Stimulated activated CD8-positive, alpha-beta memory T cell treated with anti-CD3 and anti-CD28 coated beads, Interleukin-2, amount 100 ng/mL, for 48 hours (primary cell): ENCODE results near the gene STPG2.

ENCODE experiments used
- DNase-seq, 2 donors: peaks; one replicate each; pipeline ENCODE4 v3.0.0-alpha.2; 2020; ENCODE audit warnings: low read depth in 2 of 2

STPG2 gene

DNA sequence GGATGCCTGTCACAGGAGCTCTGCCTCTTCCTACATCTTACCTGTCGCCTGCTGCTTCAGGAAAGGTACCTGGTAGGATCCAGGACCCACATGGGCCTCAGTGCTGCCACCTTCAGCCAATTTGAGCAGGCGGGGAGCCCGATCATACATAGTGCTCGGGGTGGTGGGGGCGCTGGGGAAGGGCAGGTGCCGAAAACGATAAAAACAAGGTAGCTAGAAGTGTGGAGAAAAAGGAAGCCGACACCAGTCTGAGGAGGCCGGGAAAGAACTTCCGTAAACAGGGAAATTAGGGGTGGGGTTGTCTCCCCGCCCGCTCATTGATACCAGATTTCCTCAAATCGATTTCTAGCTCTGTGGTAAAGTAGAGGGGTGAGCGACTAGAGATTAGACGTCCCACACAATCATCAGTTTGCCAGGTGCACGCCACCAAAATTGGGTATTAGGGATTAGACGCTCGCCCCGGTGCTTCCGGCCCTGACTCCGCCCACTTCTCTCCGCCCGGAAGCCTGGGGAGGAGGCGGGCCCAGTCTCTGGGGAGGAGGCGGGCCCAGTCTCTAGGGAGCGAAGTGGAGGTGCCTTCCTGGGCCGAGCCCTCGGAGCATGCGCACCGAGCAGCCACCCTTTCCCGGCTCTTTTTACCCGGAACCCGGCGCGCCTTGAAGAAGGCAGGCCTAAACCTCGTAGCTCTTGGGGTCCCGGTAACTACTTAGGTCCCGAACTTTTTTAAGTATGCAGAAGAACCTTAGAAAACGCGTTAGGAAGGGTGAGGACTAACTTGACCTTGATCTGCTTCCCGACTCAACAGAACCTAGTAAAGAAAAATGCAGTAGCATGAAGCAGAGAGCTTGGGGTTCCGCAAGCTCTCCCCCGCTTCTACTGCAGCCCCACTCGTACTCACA, at the start of gene STPG2:
STPG2 (minus strand) TSS at position 476 of the 899 bp plus-strand sequence.
- DNase-seq = peak; percentile 87 to 89

DNA sequence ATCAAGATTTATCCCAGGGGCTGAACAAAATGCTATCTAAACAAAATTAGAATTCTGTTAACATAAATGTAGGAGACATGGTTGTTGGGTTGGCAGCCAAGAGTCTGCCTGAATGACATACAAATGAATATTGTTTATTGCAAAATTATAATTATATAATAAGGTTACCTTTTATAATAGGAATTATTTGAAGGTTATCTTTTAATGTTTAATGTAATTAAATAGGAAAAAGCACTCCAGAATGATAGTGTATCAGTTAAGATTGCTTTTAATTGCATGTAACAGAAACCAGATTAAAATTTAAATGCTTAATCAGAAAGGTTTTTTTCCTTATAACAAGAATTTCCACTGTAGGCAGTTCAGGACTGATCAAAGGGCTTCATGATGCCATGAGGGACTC, 42.0 kb upstream of the STPG2 start:
- DNase-seq = no peak

DNA sequence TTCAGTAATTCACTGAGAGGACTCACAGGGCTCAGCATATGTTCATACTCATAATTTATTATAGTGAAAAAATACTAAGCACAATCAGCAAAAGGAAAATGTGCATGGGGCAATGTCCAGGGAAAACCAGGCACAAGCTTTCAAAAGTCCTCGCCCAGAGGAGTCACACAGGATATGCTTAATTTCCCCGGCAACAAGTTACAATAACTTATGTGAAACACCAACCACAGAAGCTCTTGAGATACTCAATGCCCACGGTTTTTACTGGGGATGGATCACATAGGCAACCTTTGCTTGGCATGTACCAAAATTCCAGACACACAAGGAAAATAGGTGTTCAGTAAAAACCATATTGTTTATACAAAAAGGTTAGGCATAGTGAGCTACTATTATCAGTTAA, 38.5 kb upstream of the STPG2 start:
- DNase-seq = no peak

DNA sequence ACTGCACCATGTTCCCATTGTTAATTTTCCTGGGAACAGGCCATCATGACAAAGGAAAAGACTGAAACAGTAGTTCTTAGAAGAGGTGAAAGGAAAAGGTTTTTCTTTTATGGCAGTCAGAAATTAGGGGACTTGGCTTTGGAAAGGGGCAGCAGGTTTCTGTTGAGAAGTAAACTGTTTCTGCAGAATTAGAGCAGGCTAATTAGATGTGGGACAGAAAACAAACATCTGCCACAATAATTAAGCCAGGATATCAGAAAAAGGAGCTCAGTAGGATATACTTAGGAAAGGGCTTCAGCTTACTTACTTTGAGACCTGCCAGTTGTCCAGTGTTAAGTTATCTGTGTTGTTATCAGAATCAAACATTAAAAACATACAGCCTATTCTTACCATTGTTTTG, 36.7 kb upstream of the STPG2 start:
- DNase-seq = no peak

DNA sequence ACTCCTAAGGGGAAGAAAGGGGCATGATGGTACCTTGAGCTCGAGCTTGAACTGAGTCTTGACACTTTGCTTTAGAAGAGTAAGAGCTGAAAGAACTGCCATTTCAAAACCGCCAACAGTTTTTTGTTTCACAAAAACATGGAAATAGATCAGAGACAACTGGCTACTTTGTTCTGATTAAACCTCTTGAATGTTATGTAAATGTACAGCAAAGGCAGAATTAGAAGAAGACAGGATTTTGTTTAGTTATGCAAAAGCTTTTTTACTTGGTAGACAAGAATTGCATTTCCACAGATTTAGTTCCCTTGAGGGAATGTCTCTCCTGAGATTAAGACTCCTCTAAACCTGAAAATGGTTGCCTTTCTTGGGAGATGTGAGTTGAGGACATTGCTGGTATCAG, 33.3 kb upstream of the STPG2 start:
- no peak for DNase-seq

DNA sequence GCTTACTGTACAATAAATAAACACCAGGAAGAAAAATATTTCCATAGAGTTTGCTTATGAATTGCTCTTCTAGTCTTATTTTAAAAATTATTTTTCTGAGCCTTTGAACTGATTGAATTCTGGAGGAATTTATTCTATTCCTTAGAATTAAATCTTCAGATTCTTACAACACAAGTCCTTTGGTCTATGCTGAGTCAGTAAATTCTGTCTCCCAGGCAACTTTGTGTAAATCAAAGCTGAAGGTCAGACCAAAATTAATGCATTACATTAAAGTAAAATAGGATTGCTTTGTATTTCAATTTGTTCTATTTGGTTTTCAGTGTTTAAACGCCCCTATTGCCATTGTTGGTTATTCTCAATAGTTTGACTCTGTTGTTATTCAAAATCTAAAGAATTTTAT, 26.8 kb upstream of the STPG2 start:
- DNase-seq = no peak

DNA sequence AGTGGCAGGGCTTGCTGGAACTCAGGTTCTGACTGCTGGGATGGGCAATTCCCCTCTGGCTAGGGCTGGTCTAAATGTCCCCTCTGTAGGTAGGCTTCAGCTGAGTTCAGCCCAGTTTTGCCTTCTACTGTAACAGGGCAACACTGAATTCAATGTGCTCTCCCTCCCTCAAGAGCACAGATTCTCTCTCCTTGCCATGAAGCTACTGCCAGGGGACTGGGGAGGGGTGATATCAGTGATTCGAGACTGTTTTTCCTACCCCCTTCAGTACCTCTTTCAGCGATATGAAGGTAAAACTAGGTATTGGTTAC, 23.4 kb upstream of the STPG2 start:
- DNase-seq = no peak

DNA sequence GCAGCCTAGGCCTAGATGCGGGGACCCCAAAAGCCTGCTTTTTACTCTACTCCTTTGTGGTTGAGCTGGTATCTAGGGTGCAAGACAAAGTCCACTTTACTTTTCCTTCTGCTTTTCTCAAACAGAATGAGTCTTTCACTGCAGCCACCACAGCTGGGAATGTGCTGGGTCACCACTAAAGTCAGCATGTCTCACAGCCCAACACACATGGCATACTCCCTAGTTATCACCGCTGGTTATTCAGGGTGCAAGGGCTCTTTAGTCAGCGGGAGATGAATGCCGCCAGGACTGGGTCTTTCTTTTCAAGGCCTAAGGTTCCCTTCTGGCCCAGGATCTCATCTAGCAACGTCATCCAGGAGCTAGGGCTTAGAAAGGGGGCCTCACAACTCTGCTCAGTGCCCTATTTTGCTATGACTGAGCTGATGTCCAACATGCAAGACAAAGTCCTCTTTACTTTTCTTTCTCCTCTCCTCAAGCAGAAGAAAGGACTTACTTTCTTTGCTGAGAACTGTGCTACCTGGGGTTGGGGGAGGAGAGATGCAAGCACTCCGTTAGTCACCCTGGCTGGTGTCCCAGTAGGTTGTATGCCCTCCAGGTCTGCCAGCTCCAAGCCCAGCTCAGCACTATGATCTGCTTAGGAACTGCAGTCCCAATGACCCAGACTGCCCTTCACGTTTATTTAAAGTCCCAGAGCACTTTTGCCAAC, 22.9 kb upstream of the STPG2 start:
- DNase-seq = no peak

DNA sequence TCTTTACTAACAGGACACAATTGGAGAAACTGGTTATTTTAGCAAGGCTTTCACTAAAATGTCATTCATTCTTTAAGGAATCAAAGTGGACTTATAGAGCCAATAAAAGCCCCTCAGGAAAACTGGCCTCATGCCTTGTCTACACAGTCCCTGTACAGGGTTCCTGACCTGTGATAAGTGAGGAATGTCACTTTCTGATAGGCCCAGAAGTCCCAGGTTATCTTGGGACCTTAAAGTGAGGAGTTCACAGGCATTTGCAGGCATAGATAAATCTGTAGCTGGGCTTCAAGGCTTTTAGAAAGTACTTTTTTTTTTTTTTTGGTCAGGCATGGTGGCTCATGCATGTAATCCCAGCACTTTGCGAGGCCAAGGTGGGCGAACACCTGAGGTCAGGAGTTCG, 19.4 kb upstream of the STPG2 start:
- no peak for DNase-seq

DNA sequence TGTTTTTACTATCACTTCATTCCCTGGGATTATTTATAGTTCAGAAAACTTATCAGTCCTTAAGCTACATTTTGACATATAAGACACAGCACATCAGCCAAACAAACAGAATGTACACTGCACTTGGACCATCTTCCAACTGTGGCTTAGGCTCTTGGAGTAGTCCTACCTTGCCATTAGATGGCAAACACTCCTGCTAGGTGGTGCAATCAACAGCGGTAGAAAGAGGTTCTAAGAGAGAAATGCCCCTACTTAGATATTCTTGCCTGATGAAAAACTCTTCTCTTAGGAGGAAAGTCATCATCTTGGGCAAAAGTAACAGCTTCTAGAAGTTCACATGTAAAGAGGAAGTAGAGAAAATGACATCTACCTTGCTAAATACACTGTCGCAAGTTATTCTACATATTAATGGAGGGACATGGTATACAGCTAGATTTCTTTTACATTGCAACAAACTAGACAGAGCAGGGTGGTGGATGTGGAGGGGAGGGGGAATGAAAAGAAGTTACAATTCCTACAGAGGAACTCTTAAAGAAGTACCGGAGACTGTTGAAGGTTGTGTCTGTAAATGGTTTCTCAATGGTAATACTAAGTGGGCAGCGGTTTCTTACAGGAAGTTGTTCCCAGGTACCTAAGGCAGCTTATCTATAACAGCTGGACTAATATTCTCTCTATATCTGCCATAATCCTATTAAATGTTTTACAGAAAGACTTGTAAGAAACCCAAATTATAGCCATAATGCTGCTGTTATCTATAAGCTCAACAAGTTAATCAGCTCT, 8.1 kb upstream of the STPG2 start:
- no peak for DNase-seq

DNA sequence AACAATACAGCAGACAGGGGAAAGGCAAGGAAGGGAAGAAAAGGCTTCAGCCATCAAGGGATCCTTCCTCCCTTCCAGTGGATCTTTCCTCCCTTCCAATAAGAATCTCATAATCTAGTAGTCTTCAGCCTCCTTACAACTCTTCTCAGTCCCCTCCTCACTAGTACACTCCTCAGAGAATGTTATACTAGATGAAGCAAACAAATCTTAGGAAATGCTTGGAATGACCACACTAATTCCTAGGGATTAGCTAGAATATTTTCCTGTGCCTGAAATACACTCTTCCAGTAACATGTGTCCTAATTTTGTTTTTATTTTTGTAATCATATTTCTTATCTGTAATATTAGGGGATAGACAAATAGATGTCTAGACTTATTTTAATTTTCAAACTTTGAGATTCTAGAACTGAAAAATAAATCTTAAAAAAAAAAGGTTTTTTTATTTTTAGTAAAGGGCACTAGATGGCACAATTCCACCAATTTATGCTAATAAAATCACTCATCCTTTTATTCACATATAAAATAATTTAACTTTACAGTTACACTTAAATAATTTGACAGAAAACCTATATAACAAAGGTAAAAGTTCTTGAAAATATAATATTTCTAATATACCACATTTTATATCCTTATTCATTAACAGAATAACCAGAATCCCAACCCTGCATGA, 7.0 kb upstream of the STPG2 start:
- no peak for DNase-seq

DNA sequence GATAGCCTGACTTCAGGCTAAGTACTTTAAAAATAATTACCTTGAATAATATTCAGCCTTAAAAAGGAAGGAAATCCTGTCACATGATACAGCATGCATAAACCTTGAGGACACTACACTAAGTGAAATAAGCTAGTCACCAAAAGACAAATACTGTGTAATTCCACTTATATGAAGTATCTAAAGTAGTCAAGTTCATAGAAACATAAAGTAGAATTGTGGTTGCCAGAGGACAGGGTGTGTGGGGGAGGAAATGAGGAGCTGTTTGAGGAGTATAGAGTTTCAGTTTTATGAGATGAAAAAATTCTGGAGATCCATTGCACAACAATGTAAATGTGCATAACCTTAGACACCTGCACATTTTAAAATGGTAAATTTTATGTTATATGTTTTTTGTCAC, 5.6 kb upstream of the STPG2 start:
- no peak for DNase-seq

DNA sequence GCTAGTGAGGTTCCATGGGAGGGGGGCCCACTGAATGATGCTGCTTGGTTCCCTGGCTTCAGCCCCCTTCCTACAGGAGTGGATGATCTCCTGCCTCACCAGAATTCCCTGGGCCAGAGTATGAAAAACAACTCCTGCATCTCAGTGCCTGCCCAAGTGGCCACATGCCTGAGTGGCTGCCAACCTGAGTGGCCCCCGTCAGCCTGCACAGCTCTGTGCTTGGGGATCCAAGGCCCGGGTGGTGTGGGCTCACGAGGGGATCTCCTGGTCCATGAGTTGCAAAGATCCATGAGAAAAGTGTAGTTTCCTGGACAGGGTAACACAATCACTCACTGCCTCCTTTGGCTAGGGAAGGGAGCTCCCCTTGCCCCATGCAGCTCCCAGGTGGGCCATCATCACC, 17.1 kb downstream of the STPG2 start:
- DNase-seq = no peak

DNA sequence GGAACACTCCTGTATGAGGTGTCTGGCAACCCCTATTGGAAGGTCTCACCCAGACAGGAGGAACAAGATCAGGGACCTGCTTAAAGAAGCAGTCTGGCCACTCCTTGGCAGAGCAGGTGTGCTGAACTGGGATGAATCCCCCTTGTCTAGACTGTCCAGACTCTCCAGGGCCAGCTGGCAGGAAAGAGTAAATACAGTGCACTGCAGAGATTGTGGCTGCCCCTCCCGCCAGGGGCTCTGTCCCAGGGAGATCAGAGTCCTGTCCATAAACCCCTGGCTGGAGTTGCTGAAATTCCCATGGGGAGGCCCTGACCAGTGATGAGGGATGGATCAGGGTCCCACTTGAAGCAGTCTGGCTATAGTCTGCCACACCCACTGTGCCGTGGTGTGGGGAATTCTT, 17.7 kb downstream of the STPG2 start:
- DNase-seq = no peak

DNA sequence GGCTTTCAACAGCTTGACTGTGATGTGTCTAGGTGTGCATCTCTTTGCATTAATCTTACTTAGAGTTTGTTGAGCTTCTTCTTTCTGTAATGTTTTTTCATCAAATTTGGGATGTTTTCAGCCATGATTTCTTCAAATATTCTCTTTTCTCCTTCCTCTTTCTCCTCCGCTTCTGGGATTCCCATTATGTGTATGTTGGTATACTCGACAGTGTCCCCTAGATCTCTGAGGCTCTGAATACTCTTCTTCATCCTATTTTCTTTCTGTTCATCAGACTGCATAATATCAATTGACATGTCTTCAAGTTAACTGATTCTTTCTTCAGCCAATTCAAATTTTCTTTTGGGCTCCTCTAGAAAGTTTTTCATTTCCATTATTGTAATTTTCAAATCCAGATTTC, 25.9 kb downstream of the STPG2 start:
- no peak for DNase-seq

DNA sequence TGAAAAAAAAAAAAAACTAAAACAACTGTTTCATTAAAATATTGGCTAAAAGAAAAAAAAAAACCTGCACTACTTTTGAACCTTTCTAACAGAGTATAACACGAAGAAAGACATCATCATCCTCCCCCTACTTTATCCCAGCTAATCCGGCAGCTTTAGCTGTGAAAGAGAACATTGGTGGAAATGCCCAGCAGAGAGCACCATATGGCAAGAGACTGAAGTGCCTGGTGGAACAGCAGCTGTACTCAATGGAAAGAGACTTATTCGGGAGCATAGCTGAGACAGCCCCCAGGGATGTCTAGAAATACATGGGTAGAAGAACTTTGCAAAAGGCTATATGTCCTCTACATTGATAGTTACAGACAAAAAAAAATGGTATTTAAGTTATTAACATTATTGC, 30.3 kb downstream of the STPG2 start:
- DNase-seq = no peak

DNA sequence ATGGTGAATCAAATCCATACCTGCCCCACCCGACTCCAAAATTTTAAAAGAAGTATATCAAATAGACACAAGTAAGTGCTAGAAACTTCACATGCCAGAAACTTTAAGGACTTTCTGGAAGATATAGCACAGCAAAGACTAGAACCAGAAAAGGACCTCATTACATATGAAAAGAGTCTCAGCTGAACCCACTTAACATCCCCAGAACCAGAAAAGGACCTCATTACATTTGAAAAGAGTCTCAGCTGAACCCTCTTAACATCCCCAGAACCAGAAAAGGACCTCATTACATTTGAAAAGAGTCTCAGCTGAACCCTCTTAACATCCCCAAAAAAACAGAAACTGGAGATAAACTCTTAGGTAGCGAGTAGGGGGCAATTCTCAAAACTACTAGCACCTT, 32.3 kb downstream of the STPG2 start:
- DNase-seq = no peak

DNA sequence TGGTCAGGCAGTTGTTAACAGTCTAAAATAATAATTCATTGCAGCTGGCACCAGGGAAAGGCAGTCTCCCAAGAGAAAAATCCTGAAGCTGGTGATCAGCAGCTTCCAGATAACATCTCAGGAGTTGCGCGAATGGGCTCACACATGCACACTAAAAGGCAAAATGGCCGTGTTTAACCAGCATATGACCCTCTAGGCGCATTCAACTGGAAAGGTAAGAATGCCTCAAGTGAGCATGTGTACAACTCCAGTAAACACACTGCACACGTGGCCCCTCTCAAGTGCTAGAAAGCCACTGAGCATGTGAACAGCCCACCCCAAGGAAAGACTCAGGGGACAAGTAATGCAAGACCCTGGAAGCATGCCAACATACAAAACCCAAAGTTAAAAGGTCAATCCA, 33.1 kb downstream of the STPG2 start:
- no peak for DNase-seq

DNA sequence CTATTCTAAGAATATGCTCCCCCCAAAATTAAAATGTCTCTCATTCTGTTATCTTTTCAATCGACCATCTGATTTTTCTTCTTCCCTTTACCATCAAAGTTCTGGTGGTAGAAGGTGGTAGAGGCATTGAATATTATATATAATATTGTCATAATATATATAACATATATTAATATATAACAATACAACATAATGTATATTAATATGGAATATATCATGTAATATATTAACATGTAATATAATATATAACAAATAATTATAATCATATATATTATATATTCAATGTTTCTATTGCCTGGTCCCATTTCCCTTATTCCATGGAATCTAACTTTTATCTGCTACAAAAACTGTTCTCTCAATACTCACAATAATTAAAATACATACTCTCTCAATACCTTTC, 40.6 kb downstream of the STPG2 start:
- DNase-seq = no peak

DNA sequence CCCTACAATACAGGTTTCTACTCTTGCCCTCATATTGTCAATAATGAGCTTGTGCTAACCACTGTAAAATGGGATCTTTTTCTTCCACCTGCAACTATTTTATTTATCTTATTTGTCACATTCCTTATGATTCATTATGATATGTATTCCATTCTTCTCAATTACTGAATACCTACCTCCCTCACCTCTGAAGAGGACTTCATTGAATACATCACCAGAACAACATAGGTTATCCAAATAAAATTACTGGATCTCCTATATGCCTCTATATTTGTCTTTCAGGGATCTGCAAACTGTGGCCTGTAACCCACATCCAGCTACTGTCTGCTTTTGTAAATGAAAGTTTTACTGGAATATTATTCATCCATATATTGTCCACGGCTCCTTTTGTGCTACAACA, 41.3 kb downstream of the STPG2 start:
- DNase-seq = no peak

DNA sequence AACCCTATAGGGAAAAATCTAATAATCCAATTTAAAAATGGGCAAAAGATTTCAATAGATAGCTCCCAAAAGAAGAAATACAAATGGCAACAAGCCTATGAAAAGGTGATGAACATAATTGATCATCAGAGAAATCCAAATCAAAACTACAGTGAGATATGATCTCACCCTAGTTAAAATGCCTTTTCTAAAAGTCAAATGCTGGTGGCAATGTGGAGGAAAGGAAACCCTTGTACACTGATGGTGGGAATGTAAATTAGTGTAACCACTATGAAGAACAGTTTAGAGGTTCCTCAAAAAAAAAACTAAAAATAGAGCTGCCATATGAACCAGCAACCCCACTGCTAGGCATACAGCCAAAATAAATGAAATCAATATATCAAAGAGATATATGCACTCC, 44.5 kb downstream of the STPG2 start:
- no peak for DNase-seq

DNA sequence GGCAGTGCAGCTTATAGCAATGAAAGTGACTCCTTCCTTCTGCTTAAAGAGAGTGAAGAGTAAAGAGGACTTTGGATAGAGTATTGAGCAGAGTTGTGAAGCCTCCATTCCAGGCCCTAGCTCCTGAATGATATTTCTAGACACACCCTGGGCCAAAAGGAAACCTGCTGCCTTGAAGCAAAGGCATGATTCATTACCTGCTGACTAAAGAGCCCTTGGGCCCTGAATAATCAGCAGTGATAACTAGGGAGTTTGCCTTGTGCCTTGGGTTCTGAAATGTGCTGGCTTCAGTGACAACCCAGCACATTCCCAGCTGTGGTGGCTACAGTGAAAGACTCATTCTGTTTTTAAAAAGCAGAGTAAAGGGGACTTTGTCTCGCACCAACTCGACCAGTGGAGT, 49.2 kb downstream of the STPG2 start:
- DNase-seq = no peak
